ENCODE results near the gene RASGEF1C. TPM values are rescaled to one million over a fixed set of nuclear protein-coding genes. Genes with fewer than 3 reads are reported as not detected.

The RASGEF1C gene
- total RNA-seq, 6 experiments from 2014 or later: 0.64 TPM; not detected in 5

- Histone ChIP-seq H3K4me1 (peaks cover 0 to 5% (median 0%) of the 10 kb centered on the region in 4 donors), H3K9me3 (no peaks in the 10 kb centered on the region), H3K4me3 (no peak overlapping the region), H3K27ac (no peak overlapping the region), H3K27me3 (no peaks in the 10 kb centered on the region), H3K36me3 (no peaks in the 10 kb centered on the region)
- TF ChIP-seq CTCF (IDR thresholded peaks at IDR 0.05) (no peak), POLR2A (IDR thresholded peaks at IDR 0.05) (no peak)
- DNase-seq (no peak), ATAC-seq (no peak)
- intact Hi-C loops (cut with DNase I): no loop called here
- WGBS (ENCODE audit: insufficient coverage, low coverage, low lambda C conversion rate, missing lambda C conversion rate): 38% methylated on average over 1 of the region's 1 CpG
These were observed 3.1 kb downstream of the RASGEF1C start for GRCh38 chr5:180205916-180206315.

GRCh38 chr5:180204276-180204819 is 4.7 kb downstream of the RASGEF1C start:
- 59% methylated on average over 1 of the region's 1 CpG for WGBS (ENCODE audit: insufficient coverage, low coverage, low lambda C conversion rate, missing lambda C conversion rate)
- ATAC-seq (no peak), DNase-seq (no peak)
- intact Hi-C loops (cut with DNase I): no loop called here
- Histone ChIP-seq H3K27ac (no peak overlapping the region), H3K4me3 (no peak overlapping the region), H3K9me3 (no peaks in the 10 kb centered on the region), H3K4me1 (peaks cover 0 to 5% (median 0%) of the 10 kb centered on the region in 4 donors), H3K36me3 (no peaks in the 10 kb centered on the region), H3K27me3 (no peaks in the 10 kb centered on the region)
- TF ChIP-seq POLR2A (IDR thresholded peaks at IDR 0.05): no peak
- TF ChIP-seq CTCF (IDR thresholded peaks at IDR 0.05): no peak

GRCh38 chr5:180202939-180203573 is 6.0 kb downstream of the RASGEF1C start:
- intact Hi-C loops (cut with DNase I): no loop called here
- ATAC-seq (no peak), DNase-seq (no peak)
- Histone ChIP-seq H3K4me3 (no peak overlapping the region), H3K27ac (no peak overlapping the region), H3K27me3 (no peaks in the 10 kb centered on the region), H3K9me3 (no peaks in the 10 kb centered on the region), H3K36me3 (no peaks in the 10 kb centered on the region), H3K4me1 (no peaks in the 10 kb centered on the region)
- 71% methylated on average over 7 of the region's 8 CpGs for WGBS (ENCODE audit: insufficient coverage, low coverage, low lambda C conversion rate, missing lambda C conversion rate)
- TF ChIP-seq POLR2A (IDR thresholded peaks at IDR 0.05) (no peak), CTCF (IDR thresholded peaks at IDR 0.05) (no peak)

GRCh38 chr5:180201051-180201987 is 7.7 kb downstream of the RASGEF1C start:
- 62% methylated on average over 19 of the region's 23 CpGs for WGBS (ENCODE audit: insufficient coverage, low coverage, low lambda C conversion rate, missing lambda C conversion rate)

More at GRCh38 chr5:180201051-180201987, 7.7 kb downstream of the RASGEF1C start:
- TF ChIP-seq POLR2A (IDR thresholded peaks at IDR 0.05) (no peak), CTCF (IDR thresholded peaks at IDR 0.05) (peak in 1 of 4 donors; percentile 17)
- Histone ChIP-seq H3K36me3 (no peaks in the 10 kb centered on the region), H3K9me3 (no peaks in the 10 kb centered on the region), H3K27me3 (no peaks in the 10 kb centered on the region), H3K4me1 (no peaks in the 10 kb centered on the region), H3K27ac (no peak overlapping the region), H3K4me3 (no peak overlapping the region)
- DNase-seq: no peak
- intact Hi-C loops (cut with DNase I): no loop called here
- no peak for ATAC-seq
